Peyer's patch (tissue), 4 donors: ENCODE data around the gene HOXD9. TPM values are rescaled to one million over a fixed set of nuclear protein-coding genes. Genes with fewer than 3 reads are reported as not detected.

ENCODE experiments used
- DNase-seq, 3 donors: peaks; one replicate each; pipeline ENCODE4 v3.0.0-alpha.2; 2017 to 2019
- H3K27ac ChIP-seq, 4 donors: fragments of 200-600 bp; sonication (generic); one replicate each; pipeline ENCODE4 v1.5.1; 2016 to 2019
- H3K27me3 ChIP-seq, 2 donors: fragments of 200-600 bp; sonication (generic); one replicate each; pipeline ENCODE4 v1.5.1; 2019
- H3K36me3 ChIP-seq, 3 donors: fragments of 200-600 bp; sonication (generic); one replicate each; pipeline ENCODE4 v1.5.1; 2016 to 2019
- H3K4me1 ChIP-seq, 4 donors: fragments of 200-600 bp; sonication (generic); one replicate each; pipeline ENCODE4 v1.5.1; 2016 to 2019
- H3K4me3 ChIP-seq, 4 donors: fragments of 200-600 bp; sonication (generic); 1 replicate in 3 of 4; 2 replicates in 1 of 4; pipeline ENCODE4 v1.5.1; 2016 to 2019; ENCODE audit warnings: mild to moderate bottlenecking in 1 of 4
- H3K9me3 ChIP-seq, 4 donors: fragments of 200-600 bp; sonication (generic); one replicate each; pipeline ENCODE4 v1.5.1; 2016 to 2019; ENCODE audit warnings: mild to moderate bottlenecking in 1 of 4
- CTCF ChIP-seq, 6 experiments: fragments of 450-650 bp in 4 of 6; fragments of 200-600 bp in 2 of 6; sonication (generic) in 1 of 6; IDR thresholded peaks; one replicate each; pipeline ENCODE4 v1.5.1; 2017 to 2019; ENCODE audit warnings: antibody characterized with exemption in 6 of 6, mild to moderate bottlenecking in 3 of 6, moderate library complexity in 1 of 6
- POLR2A ChIP-seq, 2 donors: fragments of 450-650 bp; IDR thresholded peaks; one replicate each; pipeline ENCODE4 v1.5.1; 2017; ENCODE audit warnings: antibody characterized with exemption in 2 of 2, mild to moderate bottlenecking in 2 of 2, moderate library complexity in 2 of 2
- total RNA-seq, 4 donors: library from RNA; depleted of rRNA; stranded (reverse); fragments of >200 nt; gene quantifications; one replicate each; pipeline ENCODE4 v1.1.0, GENCODE V29; 2016

HOXD9 gene
- total RNA-seq, 4 donors from 2014 or later: 0.70 TPM; not detected in 3

DNA sequence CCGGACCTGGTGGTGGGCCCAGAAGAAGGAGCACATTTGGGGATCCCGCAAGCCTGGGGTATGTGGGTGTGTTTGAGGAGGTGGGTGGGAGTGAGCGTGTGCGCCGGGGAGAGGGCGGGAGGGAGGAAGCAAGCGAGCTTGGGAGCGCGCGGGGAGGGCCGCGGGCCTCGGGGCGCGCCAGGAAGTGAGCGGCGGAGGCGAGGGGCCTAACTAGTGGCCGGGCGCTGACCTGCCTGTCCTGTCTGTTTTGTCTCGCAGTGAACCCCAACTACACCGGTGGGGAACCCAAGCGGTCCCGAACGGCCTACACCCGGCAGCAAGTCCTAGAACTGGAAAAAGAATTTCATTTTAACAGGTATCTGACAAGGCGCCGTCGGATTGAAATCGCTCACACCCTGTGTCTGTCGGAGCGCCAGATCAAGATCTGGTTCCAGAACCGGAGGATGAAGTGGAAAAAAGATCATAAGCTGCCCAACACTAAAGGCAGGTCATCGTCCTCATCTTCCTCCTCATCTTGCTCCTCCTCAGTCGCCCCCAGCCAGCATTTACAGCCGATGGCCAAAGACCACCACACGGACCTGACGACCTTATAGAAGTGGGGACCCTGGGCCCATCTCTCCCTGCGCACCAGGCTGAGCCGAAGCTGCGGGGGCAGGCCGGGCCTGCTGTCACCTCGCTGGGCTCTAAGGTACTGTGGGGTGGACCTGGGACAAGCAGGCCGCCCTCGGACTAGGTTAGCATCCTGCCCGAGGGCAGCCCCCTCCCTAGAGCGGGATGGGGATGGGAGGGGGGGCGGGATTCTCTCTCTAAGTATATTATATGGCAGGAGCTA is 30.0 kb downstream of the HOXD9 start:
- TF ChIP-seq POLR2A (IDR thresholded peaks at IDR 0.05) (no peak), CTCF (IDR thresholded peaks at IDR 0.05) (no peak)
- no peaks in the 10 kb centered on the region for H3K4me1 ChIP-seq
- H3K27me3 ChIP-seq: no peaks in the 10 kb centered on the region
- H3K27ac ChIP-seq: no peak overlapping the region
- no peaks in the 10 kb centered on the region for H3K9me3 ChIP-seq
- peaks cover 0 to 11% (median 0%) of the 10 kb centered on the region in 3 donors for H3K36me3 ChIP-seq
- H3K4me3 ChIP-seq: no peak overlapping the region
- DNase-seq: no peak

GRCh38 chr2:176154576-176155252 is 32.2 kb downstream of the HOXD9 start:
- Histone ChIP-seq H3K36me3 (peaks cover 0 to 11% (median 0%) of the 10 kb centered on the region in 3 donors), H3K27me3 (no peaks in the 10 kb centered on the region), H3K4me3 (no peak overlapping the region), H3K27ac (no peak overlapping the region), H3K9me3 (no peaks in the 10 kb centered on the region), H3K4me1 (peaks cover 0 to 16% (median 0%) of the 10 kb centered on the region in 4 donors)
- DNase-seq: no peak
- no peak for TF ChIP-seq CTCF (IDR thresholded peaks at IDR 0.05)
- no peak for TF ChIP-seq POLR2A (IDR thresholded peaks at IDR 0.05)

- Histone ChIP-seq H3K4me3 (no peak overlapping the region), H3K36me3 (peaks cover 0 to 11% (median 0%) of the 10 kb centered on the region in 3 donors), H3K9me3 (no peaks in the 10 kb centered on the region), H3K4me1 (peaks cover 0 to 23% (median 0%) of the 10 kb centered on the region in 4 donors), H3K27ac (no peak overlapping the region), H3K27me3 (no peaks in the 10 kb centered on the region)
- no peak for DNase-seq
- TF ChIP-seq POLR2A (IDR thresholded peaks at IDR 0.05) (no peak), CTCF (IDR thresholded peaks at IDR 0.05) (no peak)
These were observed 33.0 kb downstream of the HOXD9 start for GRCh38 chr2:176155356-176156044.

DNA sequence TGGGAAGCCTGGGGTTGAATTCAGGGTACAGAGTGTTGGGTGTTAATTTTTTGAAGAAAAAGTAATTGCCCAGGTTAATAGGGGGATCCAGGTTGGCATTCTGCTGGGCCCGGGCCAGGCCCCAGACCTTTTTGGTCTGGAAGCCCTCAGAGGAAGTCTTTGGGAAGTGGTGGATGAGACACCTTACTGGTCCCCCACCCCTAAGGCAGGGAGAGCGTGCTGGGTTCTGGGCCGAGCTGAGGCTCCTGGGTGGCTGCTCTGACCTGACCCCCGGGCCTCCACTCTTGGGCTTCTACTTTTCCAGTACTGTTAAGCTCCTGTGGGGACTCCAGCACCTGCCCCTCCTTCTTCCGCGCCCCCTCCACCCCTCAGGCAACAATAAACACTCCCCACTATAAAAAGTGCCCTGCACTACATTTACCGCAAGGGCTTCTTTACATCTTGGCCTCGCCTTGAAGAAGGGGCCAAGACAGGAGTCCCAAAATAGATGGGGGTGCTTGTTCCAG is 33.8 kb downstream of the HOXD9 start:
- Histone ChIP-seq H3K9me3 (no peaks in the 10 kb centered on the region), H3K4me3 (no peak overlapping the region), H3K27ac (no peak overlapping the region), H3K4me1 (peaks cover 0 to 23% (median 0%) of the 10 kb centered on the region in 4 donors), H3K36me3 (peaks cover 0 to 11% (median 0%) of the 10 kb centered on the region in 3 donors), H3K27me3 (no peaks in the 10 kb centered on the region)
- TF ChIP-seq CTCF (IDR thresholded peaks at IDR 0.05) (no peak), POLR2A (IDR thresholded peaks at IDR 0.05) (no peak)
- no peak for DNase-seq

- TF ChIP-seq CTCF (IDR thresholded peaks at IDR 0.05) (no peak), POLR2A (IDR thresholded peaks at IDR 0.05) (no peak)
- H3K27ac ChIP-seq: peak within 1 kb of the TSS in 1 of 4 donors; percentile 2
- peaks cover 0 to 23% (median 0%) of the 10 kb centered on the region in 4 donors for H3K4me1 ChIP-seq
These were observed 34.4 kb downstream of the HOXD9 start, which contains the start of gene HOXD3 for GRCh38 chr2:176156807-176157498. Gene HOXD3 (plus strand): TSS chr2:176157307. CDS start chr2:176169115, 11,808 bp downstream.

More at GRCh38 chr2:176156807-176157498, 34.4 kb downstream of the HOXD9 start, which contains the start of gene HOXD3:
- H3K36me3 ChIP-seq: peaks cover 0 to 11% (median 0%) of the 10 kb centered on the region in 3 donors
- H3K4me3 ChIP-seq: peak within 1 kb of the TSS in 3 of 4 donors; percentile 14 to 62 (median 44)
- no peaks in the 10 kb centered on the region for H3K9me3 ChIP-seq
- peak in 1 of 3 donors; percentile 27 for DNase-seq
- H3K27me3 ChIP-seq: no peaks in the 10 kb centered on the region
